Gastroesophageal sphincter (tissue), 3 donors: ENCODE results near the gene RBM12.

Experiments
- CTCF ChIP-seq, 4 experiments: fragments of 200-600 bp in 2 of 4; fragments of 450-650 bp in 2 of 4; sonication (generic) in 1 of 4; IDR thresholded peaks; one replicate each; pipeline ENCODE4 v1.5.1; 2017 to 2019; ENCODE audit warnings: antibody characterized with exemption in 4 of 4, mild to moderate bottlenecking in 2 of 4, moderate library complexity in 2 of 4
- EP300 ChIP-seq: sonication (generic); formaldehyde crosslinking; IDR thresholded peaks from one replicate; pipeline ENCODE4 v1.6.1; 2017; ENCODE audit warnings: antibody characterized with exemption, mild to moderate bottlenecking
- POLR2A ChIP-seq, 2 donors: fragments of 450-650 bp; IDR thresholded peaks; one replicate each; pipeline ENCODE4 v1.6.1; 2017; ENCODE audit warnings: antibody characterized with exemption in 2 of 2, mild to moderate bottlenecking in 2 of 2, moderate library complexity in 1 of 2
- POLR2AphosphoS5 ChIP-seq: sonication (generic); formaldehyde crosslinking; IDR thresholded peaks from one replicate; pipeline ENCODE4 v1.6.1; 2017; ENCODE audit warnings: antibody characterized with exemption

- TF ChIP-seq POLR2AphosphoS5 = no peak
- TF ChIP-seq CTCF (IDR thresholded peaks at IDR 0.05) = no peak
- TF ChIP-seq EP300 = no peak
- TF ChIP-seq POLR2A (IDR thresholded peaks at IDR 0.05) = no peak
These were observed 15.9 kb downstream of the RBM12 start for GRCh38 chr20:35648836-35649235.
